Stomach (tissue), 9 donors: ENCODE data around the gene SPG7. TPM values are rescaled to one million over a fixed set of nuclear protein-coding genes. Genes with fewer than 3 reads are reported as not detected.

Experiments
- DNase-seq, 2 donors: peaks; one replicate each; pipeline versions ENCODE4 v3.0.0 to v3.0.0-alpha.2; 2013 to 2019
- H3K27ac ChIP-seq, 5 donors: fragments of 200-600 bp in 4 of 5; sonication (generic) in 4 of 5; one replicate each; pipeline ENCODE4 v1.5.1; 2013 to 2019; ENCODE audit warnings: mild to moderate bottlenecking in 1 of 5, moderate library complexity in 1 of 5
- H3K27me3 ChIP-seq, 3 donors: fragments of 200-600 bp; sonication (generic); one replicate each; pipeline ENCODE4 v1.5.1; 2017 to 2019; ENCODE audit warnings: mixed run types in 1 of 3
- H3K36me3 ChIP-seq, 4 donors: fragments of 200-600 bp; sonication (generic); 1 replicate in 3 of 4; 2 replicates in 1 of 4; pipeline ENCODE4 v1.5.1; 2016 to 2019
- H3K4me1 ChIP-seq, 4 donors: fragments of 200-600 bp; sonication (generic); one replicate each; pipeline ENCODE4 v1.5.1; 2016 to 2019
- H3K4me3 ChIP-seq, 4 donors: fragments of 200-600 bp; sonication (generic) in 3 of 4; one replicate each; pipeline ENCODE4 v1.5.1; 2016 to 2019; ENCODE audit warnings: mild to moderate bottlenecking in 1 of 4
- H3K9me3 ChIP-seq, 4 donors: fragments of 200-600 bp; sonication (generic); one replicate each; pipeline ENCODE4 v1.5.1; 2016 to 2019
- EP300 ChIP-seq: sonication (generic); formaldehyde crosslinking; IDR thresholded peaks from one replicate; pipeline ENCODE4 v1.6.1; 2017; ENCODE audit warnings: antibody characterized with exemption
- POLR2A ChIP-seq, 4 donors: fragments of 450-650 bp; IDR thresholded peaks; one replicate each; pipeline ENCODE4 v1.6.1; 2016; ENCODE audit warnings: antibody characterized with exemption in 4 of 4, control low read depth in 2 of 4, mild to moderate bottlenecking in 1 of 4, moderate library complexity in 1 of 4
- POLR2AphosphoS5 ChIP-seq, 3 donors: sonication (generic); formaldehyde crosslinking; IDR thresholded peaks; one replicate each; pipeline ENCODE4 v1.6.1; 2016; ENCODE audit warnings: antibody characterized with exemption in 3 of 3
- WGBS, 5 donors: extraction: QIAGEN DNeasy Blood & Tissue Kit in 3 of 5; methylation state at CpG; one replicate each; pipeline versions ENCODE4 v1.1.5 to v1.1.7; 2013 to 2018; 5-methylcytosine and 5-hydroxymethylcytosine counted together
- intact Hi-C: fragments of 100-400 bp; cut with DNase I; formaldehyde crosslinking; loops from one replicate; pipeline ENCODE4 v1.15.1; 2023; ENCODE audit warnings: low total_unique reads
- polyA plus RNA-seq, 3 donors: library from polyadenylated mRNA; stranded (reverse); fragments of 200-250 nt; gene quantifications; one replicate each; pipeline ENCODE4 v1.2.3, GENCODE V29; 2013
- total RNA-seq, 5 donors: library from RNA; depleted of rRNA; stranded (reverse); fragments of >200 nt; gene quantifications; one replicate each; pipeline versions ENCODE4 v1.1.0 to v1.2.3, GENCODE V29; 2014 to 2016
- TF ChIP-seq, protein P1 (sequence below), 7 experiments: fragments of 450-650 bp in 4 of 7; fragments of 200-600 bp in 3 of 7; sonication (generic) in 3 of 7; IDR thresholded peaks; one replicate each; pipeline ENCODE4 v1.5.1; 2016 to 2019; ENCODE audit warnings: antibody characterized with exemption in 7 of 7, control low read depth in 2 of 7, mild to moderate bottlenecking in 1 of 7
- donor health status: healthy with polysubstance abuse.
- donor health status: Bipolar disorder and iron deficiency.
- donor health status: healthy.

SPG7 gene
- total and polyA plus RNA-seq, 8 donors: 30.0 to 363 (median 157) TPM

DNA sequence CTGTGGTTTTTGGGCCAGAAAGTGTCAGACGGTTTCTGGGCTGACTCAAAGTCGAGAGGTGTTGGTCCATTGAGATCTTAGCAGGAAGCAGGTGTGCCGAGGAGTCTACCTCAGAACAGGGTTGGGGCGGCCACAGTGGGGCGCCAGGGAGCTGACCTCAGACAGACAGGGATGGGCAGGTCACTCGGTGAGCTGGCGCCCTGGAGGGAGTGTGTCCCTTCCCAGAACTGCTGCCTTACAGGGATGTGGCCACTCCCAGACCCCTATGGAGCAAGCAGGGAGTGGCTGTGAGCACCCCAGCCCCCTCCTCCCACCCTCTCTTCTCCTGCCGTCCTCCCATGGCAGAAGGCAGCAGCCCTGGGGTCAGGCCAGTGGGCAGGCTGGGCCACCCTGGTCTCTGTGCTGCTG, 91.3 kb downstream of the SPG7 start:
- Histone ChIP-seq H3K27me3 (peaks cover 0 to 23% (median 5%) of the 10 kb centered on the region in 3 donors), H3K27ac (no peak overlapping the region), H3K4me3 (no peak overlapping the region), H3K36me3 (no peaks in the 10 kb centered on the region), H3K9me3 (no peaks in the 10 kb centered on the region), H3K4me1 (peaks cover 0 to 15% (median 10%) of the 10 kb centered on the region in 4 donors)
- DNase-seq: peak in 1 of 2 donors; percentile 41
- intact Hi-C loops: no loop called here
- WGBS, 5 donors: 32 to 47% (median 39%) methylated on average over 3 to 8 of the region's 8 CpGs
- TF ChIP-seq EP300 (no peak), POLR2AphosphoS5 (IDR thresholded peaks at IDR 0.05) (no peak), POLR2A (IDR thresholded peaks at IDR 0.05) (no peak)
- TF ChIP-seq, protein P1, sequence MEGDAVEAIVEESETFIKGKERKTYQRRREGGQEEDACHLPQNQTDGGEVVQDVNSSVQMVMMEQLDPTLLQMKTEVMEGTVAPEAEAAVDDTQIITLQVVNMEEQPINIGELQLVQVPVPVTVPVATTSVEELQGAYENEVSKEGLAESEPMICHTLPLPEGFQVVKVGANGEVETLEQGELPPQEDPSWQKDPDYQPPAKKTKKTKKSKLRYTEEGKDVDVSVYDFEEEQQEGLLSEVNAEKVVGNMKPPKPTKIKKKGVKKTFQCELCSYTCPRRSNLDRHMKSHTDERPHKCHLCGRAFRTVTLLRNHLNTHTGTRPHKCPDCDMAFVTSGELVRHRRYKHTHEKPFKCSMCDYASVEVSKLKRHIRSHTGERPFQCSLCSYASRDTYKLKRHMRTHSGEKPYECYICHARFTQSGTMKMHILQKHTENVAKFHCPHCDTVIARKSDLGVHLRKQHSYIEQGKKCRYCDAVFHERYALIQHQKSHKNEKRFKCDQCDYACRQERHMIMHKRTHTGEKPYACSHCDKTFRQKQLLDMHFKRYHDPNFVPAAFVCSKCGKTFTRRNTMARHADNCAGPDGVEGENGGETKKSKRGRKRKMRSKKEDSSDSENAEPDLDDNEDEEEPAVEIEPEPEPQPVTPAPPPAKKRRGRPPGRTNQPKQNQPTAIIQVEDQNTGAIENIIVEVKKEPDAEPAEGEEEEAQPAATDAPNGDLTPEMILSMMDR (IDR thresholded peaks at IDR 0.05): no peak

- Histone ChIP-seq H3K27ac (no peak overlapping the region), H3K4me3 (no peak overlapping the region), H3K4me1 (peaks cover 0 to 15% (median 10%) of the 10 kb centered on the region in 4 donors), H3K9me3 (no peaks in the 10 kb centered on the region), H3K36me3 (no peaks in the 10 kb centered on the region), H3K27me3 (peaks cover 0 to 27% (median 5%) of the 10 kb centered on the region in 3 donors)
- intact Hi-C loops: no loop called here
- TF ChIP-seq EP300 (no peak), POLR2A (IDR thresholded peaks at IDR 0.05) (no peak), POLR2AphosphoS5 (IDR thresholded peaks at IDR 0.05) (no peak)
- TF ChIP-seq, protein P1 (IDR thresholded peaks at IDR 0.05): no peak
- 77 to 91% (median 85%) methylated on average over 6 to 10 of the region's 10 CpGs for WGBS, 5 donors
- DNase-seq: no peak
These were observed 91.7 kb downstream of the SPG7 start for GRCh38 chr16:89599902-89600301.

DNA sequence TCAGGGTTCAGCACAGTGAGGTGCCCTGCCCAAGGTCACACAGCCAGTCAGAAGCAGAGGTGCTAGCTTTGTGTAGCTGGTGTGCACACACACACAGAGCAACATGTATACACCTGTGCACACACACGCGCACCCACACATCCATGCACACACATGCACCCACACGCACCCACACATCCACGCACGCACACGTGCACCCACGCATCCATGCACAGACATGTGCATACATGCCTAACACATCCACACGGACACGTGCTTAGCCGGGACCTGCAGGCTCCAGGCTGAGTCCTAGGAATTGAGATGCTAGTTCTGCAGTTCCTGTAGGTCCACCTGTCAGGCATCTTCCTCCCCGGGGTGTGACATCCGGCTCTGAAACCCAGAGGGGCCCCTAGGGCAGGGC, 92.2 kb downstream of the SPG7 start:
- H3K27me3 ChIP-seq: peaks cover 0 to 33% (median 5%) of the 10 kb centered on the region in 3 donors
- intact Hi-C loops: no loop called here
- no peak overlapping the region for H3K4me3 ChIP-seq
- H3K9me3 ChIP-seq: no peaks in the 10 kb centered on the region
- WGBS, 5 donors: 77 to 85% (median 83%) methylated on average over 12 of the region's 12 CpGs
- H3K36me3 ChIP-seq: no peaks in the 10 kb centered on the region
- H3K4me1 ChIP-seq: peaks cover 0 to 15% (median 10%) of the 10 kb centered on the region in 4 donors
- TF ChIP-seq POLR2A (IDR thresholded peaks at IDR 0.05): no peak
- no peak for TF ChIP-seq POLR2AphosphoS5 (IDR thresholded peaks at IDR 0.05)
- TF ChIP-seq, protein P1 (IDR thresholded peaks at IDR 0.05): no peak
- no peak for TF ChIP-seq EP300
- DNase-seq: no peak
- no peak overlapping the region for H3K27ac ChIP-seq

- Histone ChIP-seq H3K27me3 (peaks cover 0 to 38% (median 5%) of the 10 kb centered on the region in 3 donors), H3K36me3 (no peaks in the 10 kb centered on the region), H3K4me1 (peaks cover 0 to 15% (median 10%) of the 10 kb centered on the region in 4 donors), H3K27ac (no peak overlapping the region), H3K4me3 (no peak overlapping the region), H3K9me3 (no peaks in the 10 kb centered on the region)
- 60 to 78% (median 74%) methylated on average over 8 of the region's 8 CpGs for WGBS, 5 donors
- intact Hi-C loops: no loop called here
- no peak for TF ChIP-seq POLR2AphosphoS5 (IDR thresholded peaks at IDR 0.05)
- TF ChIP-seq POLR2A (IDR thresholded peaks at IDR 0.05): no peak
- no peak for TF ChIP-seq EP300
- no peak for DNase-seq
These were observed 92.8 kb downstream of the SPG7 start for GRCh38 chr16:89600956-89601355.

GRCh38 chr16:89601906-89602272, 93.7 kb downstream of the SPG7 start:
- no peak overlapping the region for H3K27ac ChIP-seq
- H3K36me3 ChIP-seq: no peaks in the 10 kb centered on the region
- H3K9me3 ChIP-seq: no peaks in the 10 kb centered on the region
- no peak for DNase-seq
- H3K4me1 ChIP-seq: peaks cover 0 to 15% (median 10%) of the 10 kb centered on the region in 4 donors
- WGBS, 5 donors: 38 to 64% (median 60%) methylated on average over 18 to 22 of the region's 22 CpGs
- no peak for TF ChIP-seq POLR2AphosphoS5 (IDR thresholded peaks at IDR 0.05)
- TF ChIP-seq EP300: no peak
- TF ChIP-seq, protein P1 (IDR thresholded peaks at IDR 0.05): no peak
- no peak for TF ChIP-seq POLR2A (IDR thresholded peaks at IDR 0.05)
- no peak overlapping the region for H3K4me3 ChIP-seq
- intact Hi-C loops: no loop called here
- peaks cover 0 to 42% (median 5%) of the 10 kb centered on the region in 3 donors for H3K27me3 ChIP-seq
